ENCODE data around the gene LHFPL3.
"Not testable (repeated sequence)": the region's sequence is repeated elsewhere in the genome, so short reads cannot be mapped to it uniquely, and the experiment has no call there.

Gene LHFPL3

DNA sequence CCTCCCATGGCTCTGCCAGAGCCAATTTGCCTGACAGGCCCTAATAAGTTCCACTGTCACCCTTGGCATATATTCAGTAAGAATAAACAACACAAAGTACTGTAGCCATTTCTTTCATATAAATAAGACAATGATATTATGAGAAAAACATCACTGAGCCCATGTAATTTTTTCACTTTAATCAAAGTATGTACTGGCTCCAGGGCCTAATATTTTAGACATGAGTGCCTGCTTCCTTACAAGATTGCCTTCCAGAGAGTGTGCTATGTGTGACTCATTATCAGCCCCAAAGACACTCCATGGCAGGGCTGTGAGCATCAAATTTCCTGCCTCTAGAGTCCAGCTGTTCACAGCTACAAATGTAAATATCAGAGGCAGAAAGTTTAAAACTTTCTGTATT is 297.6 kb downstream of the LHFPL3 start:
- DNase-seq, result peak; percentile 1

DNA sequence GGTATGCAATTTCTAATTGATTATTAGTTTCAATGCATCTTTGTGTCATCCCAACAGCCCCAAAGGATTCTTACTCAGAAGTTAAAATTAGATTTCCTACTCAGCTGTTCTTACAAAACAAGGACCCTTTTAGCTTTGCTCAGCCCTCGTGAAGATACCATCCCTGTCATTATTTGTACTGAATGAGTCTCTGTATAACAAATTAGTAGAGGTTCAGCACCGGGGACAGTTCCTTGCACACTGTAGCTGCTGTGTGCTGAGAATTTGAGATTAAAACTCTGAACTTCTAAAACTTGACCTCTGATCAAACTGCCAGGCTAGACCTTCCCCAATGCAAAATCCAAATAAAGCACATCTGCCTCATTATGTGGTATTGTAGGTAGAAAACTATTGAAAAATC is 299.1 kb downstream of the LHFPL3 start:
- DNase-seq, result no peak

GRCh38 chr7:104628017-104628416 is 299.6 kb downstream of the LHFPL3 start:
- no peak for DNase-seq

DNA sequence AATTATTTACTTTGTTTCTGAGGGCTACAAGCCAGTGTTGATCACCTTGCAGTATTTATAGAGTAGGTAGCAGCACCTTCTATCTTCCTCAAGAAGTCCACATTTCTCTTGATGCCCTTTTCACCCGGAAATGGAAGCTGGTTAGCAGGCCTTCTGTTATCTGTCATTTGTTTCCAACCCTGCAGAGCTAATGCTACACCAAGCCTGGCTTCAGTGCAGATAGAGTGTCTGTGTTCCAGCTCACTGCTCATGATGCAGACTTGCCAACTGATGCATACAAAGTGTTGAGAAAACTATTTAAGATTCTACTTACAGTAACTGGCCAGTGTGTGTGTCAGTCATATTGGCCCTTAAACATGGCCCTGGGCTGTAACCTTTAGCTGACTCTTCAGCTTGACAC is 301.0 kb downstream of the LHFPL3 start:
- no peak for DNase-seq

DNA sequence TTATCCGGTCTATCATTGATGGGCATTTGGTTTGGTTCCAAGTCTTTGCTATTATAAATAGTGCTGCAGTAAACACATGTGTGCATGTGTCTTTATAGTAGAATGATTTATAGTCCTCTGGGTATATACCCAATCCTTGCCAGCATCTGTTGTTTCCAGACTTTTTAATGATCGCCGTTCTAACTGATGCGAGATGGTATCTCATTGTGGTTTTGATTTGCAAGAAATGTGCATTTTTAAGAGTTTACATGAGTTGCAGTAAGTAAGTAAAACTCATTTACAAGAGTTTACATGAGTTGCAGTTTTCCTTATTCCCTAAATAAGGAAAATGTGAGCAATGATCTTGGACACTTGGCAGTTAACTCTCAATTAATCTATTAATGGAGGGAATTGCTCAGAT is 312.1 kb downstream of the LHFPL3 start:
- DNase-seq, result no peak

- peak; percentile 63 for DNase-seq
These were observed 314.2 kb downstream of the LHFPL3 start for GRCh38 chr7:104642560-104642959.

GRCh38 chr7:104643587-104644217 is 315.3 kb downstream of the LHFPL3 start:
- no peak for DNase-seq

- no peak for DNase-seq
These were observed 322.7 kb downstream of the LHFPL3 start for GRCh38 chr7:104650991-104651640.

DNA sequence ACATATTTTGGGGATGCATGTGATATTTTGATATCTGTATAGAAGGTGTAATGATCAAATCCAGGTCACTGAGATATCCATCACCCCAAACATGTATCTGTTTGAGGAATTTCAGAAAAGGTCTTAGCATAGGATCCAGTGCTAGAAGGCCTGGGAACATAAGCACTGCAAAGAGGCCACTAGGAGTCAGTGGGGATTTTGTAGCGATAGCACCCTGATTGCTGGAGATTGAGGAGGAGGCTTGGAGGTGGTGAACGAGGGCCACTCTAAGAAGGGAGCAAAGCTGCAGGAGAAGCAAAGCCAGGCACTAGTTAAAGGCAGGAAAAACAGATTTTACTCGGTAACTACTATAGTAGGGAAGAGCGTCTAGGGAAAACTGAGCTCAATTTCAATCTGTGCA is 324.0 kb downstream of the LHFPL3 start:
- DNase-seq, result no peak

- no peak for DNase-seq
These were observed 324.5 kb downstream of the LHFPL3 start for GRCh38 chr7:104652865-104653264.

GRCh38 chr7:104653825-104654401 is 325.5 kb downstream of the LHFPL3 start:
- DNase-seq, result no peak

- DNase-seq, result no peak
These were observed 327.2 kb downstream of the LHFPL3 start for GRCh38 chr7:104655592-104655991.

- DNase-seq, result no peak
These were observed 328.1 kb downstream of the LHFPL3 start for GRCh38 chr7:104656467-104656866.

DNA sequence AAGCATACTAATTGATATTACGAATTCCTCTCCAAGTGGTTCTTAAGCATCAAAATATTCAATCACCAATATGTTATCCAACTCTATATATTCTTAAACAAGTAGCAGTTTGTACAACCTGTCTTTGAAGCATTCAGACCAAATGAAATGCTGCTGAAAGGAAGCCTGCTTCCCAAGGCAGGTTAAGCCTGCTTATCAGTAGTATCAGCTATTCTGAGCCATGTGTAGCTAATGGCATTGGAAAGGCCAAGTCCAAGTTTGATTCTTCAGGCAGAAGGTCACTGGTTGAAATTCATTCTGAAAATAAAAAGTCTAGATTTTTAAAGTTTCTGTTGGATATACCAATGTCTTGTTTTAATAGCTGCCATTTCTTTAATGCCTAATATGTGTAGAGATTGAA is 328.7 kb downstream of the LHFPL3 start:
- DNase-seq, result no peak

DNA sequence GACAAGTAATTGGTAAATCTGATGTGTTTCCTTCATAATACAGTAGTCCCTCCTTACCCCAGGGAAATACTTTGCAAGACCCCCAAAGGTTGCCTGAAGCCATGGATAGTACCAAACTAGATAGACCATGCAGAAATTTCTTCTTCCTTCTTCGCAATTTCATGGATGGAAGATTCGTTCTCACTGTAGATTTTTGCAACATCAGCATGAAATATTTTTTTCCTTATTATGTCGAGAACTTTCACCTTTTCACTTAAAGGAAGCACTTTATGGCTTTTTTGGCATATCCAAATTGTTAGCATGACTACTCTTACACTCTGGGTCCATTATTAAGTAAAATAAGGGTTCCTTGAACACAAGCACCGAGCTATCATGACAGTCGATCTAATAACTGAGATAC is 333.2 kb downstream of the LHFPL3 start:
- DNase-seq, result no peak

DNA sequence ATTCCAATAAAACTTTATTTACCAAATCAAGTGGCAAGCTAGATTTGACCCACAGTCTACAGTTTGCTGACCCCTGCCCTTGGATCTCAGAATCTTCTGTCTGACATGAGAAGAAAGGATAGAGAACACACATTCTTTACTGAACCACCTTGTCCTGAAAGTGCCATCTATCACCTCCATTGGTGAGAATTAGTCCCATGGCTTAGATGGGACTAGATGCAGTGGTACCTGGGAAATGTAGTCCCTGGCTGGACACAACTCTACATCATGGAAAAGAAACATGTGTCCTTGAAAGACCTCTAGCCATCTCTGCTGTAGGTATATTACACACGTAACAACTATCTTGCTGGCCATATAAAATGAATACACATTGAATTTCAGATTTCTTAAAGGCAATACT is 336.2 kb downstream of the LHFPL3 start:
- DNase-seq, result no peak

- no peak for DNase-seq
These were observed 349.2 kb downstream of the LHFPL3 start for GRCh38 chr7:104677587-104677986.

GRCh38 chr7:104679085-104679484 is 350.7 kb downstream of the LHFPL3 start:
- DNase-seq, result no peak

DNA sequence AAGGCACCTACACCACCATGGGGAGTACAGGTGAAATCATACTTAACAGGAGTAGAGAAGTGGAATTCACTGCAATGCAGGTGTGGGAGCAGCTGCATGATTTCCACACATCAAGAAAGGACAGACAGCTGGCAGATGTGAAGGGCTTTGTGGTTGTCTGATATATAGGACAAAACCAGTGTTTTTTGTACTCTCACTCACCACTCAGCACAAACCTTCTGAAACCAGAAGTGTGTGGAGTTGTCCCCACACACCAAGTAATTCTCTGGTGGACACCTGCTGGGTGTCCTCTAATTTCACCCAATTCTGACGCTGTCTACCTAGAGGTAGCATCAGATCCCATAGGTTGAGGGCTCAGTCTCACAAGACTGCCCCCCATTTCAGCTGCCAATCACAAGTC is 357.9 kb downstream of the LHFPL3 start:
- DNase-seq, result no peak

DNA sequence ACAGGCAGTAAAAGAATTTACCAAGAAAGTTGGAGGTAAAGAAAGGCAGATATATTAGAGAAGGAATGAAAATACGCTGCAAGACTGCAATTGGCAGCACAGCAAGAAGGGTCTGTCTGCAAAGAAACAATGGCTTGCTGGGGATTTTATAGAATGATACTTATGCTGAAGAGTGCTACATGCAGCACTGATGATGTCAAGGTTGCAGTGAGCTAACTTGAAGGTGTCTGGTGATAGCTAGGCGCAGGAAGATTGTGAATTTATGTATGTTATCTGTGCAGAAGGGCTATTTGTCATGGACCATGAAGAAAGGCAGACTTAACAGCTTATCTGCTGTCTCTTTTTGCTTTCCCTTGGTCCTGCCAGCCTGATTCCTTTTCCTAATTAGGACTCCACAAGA is 366.3 kb downstream of the LHFPL3 start:
- no peak for DNase-seq

- DNase-seq, result no peak
These were observed 367.2 kb downstream of the LHFPL3 start for GRCh38 chr7:104695563-104695962.

DNA sequence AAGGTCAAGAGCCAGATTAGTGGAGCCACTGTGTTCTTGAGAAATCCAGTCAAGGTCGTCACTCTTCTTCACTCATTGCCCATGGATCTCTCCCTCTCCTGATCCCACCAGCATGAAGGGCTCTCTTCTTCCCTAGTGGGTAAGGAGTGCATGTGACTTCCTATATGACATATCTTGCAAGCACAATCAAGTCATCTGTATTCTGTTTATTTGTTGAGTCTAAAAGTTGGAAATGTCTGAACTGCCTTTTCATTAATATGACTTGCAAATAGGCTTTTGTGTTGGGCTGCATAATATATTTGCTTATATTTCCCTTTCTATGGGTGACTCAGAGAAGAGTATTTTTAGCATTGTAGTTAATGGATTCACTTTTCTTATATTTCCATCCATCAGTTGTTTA is 371.9 kb downstream of the LHFPL3 start:
- DNase-seq, result no peak

- DNase-seq, result not testable (repeated sequence)
These were observed 392.6 kb downstream of the LHFPL3 start for GRCh38 chr7:104721027-104721426.

- DNase-seq, result no peak
These were observed 394.6 kb downstream of the LHFPL3 start for GRCh38 chr7:104723001-104723400.

DNA sequence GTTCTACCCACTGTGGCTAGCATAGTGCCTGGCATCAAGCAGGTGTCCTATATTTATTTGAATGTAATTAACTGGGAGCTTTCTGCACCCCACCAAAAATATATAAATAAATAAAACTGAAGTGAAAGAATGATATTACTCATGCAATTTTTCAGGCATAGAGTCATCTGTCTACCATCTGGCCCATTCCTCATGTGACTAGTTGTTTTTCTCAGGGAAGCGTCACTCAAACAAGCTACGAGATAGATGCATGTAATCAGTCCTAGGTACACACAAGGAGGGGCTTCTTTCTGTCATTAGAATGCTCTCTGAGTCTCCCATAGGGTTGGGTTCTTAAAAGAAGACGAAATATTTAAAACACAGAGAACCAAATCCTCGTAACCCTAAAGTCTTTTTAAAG is 430.1 kb downstream of the LHFPL3 start:
- no peak for DNase-seq
